Embryonic facial prominence (tissue), 1 donor: ENCODE data around the gene UGT1A6.

ENCODE experiments used
- DNase-seq: peaks from one replicate; pipeline ENCODE4 v3.0.0-alpha.2; 2016; ENCODE audit errors: extremely low spot score

UGT1A6 gene

GRCh38 chr2:233801357-233802131 lies 108.9 kb downstream of the UGT1A6 start:
- DNase-seq = no peak

- no peak for DNase-seq
Measured at GRCh38 chr2:233802132-233802815, 109.6 kb downstream of the UGT1A6 start.

DNA sequence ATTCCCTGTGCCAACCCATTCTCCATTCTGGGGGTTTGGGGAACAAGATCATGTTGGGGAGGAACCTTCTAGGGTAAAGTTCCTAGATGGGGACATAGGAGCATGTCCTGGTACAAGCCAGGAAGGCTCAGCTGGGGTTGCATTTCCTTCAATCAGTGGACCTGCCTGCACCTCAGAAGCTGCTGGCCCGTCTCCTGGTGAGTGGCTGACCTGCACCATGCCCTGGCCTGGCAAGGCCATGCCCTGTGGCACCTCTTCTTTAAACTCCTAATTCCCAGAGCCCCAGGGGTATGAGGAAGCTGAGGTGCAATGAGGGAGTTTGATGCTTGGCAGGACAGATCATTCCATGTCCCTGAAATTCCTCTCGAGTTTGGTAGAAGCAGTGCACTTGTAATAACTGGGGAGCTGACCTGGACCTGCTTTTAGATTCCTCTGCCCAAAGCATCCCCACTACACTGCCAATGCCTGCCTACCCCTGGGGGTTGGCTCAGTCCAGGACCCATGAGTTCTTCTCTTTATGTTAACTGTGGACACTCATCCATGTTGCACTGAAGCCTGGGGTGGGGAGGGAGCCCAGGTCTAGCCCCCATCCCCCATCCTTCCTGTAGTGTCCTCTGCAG lies 110.7 kb downstream of the UGT1A6 start:
- DNase-seq = no peak

GRCh38 chr2:233803994-233804393 lies 111.3 kb downstream of the UGT1A6 start:
- DNase-seq = no peak

DNA sequence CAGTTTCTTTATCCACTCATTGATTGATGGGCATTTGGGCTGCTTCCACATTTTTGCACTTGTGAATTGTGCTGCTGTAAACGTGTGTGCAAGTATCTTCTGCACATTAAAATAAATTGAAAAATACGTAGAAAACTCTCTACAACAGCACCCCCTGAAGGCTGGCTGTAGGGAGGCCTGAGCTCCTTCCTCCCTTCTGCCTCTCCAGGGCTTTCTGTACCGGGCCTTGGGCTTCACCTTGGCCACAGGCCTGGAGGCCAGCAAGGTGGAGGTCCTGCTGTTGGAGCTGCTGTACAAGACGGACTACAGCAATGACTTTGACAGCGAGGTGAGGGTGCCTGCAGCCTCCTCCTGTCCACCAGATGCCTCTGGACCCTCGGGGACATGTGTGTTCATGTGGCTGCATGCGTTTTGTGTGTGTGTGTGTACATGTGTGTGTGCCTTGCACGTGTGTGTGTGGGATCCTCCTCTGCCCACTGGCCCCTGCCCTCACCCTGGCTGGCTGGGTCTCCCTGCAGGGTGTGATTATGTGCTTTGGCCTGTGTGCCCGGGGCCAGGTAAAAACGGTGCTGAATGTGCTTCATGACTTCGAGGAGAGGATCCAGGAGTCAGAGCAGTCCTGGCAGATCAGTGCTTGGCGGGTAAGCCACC lies 114.7 kb downstream of the UGT1A6 start:
- no peak for DNase-seq

GRCh38 chr2:233807966-233808935 lies 115.6 kb downstream of the UGT1A6 start:
- DNase-seq = no peak

DNA sequence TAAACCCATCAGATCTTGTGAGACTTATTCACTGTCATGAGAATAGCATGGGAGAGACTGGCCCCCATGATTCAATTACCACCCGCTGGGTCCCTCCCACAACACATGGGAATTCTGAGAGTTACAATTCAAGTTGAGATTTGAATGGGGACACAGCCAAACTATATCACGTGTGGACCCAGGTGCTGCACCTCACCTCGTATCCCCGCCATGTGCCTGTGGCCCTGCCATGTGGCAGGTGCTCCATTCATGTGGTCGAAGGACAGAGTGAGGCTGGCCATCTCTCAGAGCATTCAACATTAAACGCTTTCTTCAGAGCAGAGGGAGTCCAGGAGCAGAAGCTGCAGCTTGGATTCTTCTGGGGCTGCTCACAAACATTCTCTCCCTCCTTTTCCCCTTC lies 117.7 kb downstream of the UGT1A6 start:
- no peak for DNase-seq

GRCh38 chr2:233811087-233811486 lies 118.4 kb downstream of the UGT1A6 start:
- DNase-seq = no peak

GRCh38 chr2:233811732-233812131 lies 119.0 kb downstream of the UGT1A6 start:
- DNase-seq = no peak

DNA sequence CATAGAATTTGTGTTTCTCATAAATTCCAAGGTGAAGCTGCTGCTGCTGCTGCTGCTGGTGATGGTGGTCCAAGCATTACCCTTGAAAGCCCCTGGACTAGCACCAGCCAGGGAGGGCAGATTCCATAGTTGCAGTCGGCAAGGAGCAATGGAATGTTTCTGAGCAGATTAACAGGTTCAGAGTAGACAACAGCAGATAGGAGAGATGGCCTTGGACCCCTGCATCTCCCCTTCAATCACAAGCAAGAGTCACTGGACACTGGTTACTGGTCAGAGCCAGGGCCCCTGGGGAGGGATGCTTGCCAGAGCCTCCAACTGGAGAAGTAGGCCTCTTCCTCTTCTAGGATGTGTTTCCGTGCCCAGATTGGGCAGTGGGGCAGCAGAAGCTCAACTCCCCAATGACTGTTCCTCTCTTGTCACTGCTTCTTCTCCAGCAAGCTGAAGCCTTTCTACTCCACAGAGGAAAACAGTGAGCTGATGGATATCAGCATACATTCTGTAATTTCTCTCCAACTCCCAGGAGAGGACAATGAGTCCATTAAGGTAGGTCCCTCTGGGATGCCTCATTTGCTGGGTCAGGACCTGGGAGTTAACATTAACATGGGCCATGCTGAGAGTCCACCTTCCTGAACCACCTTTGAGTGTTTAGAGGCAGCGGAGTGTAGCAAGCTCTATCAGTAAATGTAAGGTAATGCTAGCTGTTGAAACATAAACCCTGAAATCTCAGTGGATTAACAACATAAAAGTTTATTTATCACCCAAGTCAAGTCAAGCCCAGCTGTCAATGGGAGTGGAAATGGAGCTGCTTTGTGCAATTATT lies 120.8 kb downstream of the UGT1A6 start:
- no peak for DNase-seq

DNA sequence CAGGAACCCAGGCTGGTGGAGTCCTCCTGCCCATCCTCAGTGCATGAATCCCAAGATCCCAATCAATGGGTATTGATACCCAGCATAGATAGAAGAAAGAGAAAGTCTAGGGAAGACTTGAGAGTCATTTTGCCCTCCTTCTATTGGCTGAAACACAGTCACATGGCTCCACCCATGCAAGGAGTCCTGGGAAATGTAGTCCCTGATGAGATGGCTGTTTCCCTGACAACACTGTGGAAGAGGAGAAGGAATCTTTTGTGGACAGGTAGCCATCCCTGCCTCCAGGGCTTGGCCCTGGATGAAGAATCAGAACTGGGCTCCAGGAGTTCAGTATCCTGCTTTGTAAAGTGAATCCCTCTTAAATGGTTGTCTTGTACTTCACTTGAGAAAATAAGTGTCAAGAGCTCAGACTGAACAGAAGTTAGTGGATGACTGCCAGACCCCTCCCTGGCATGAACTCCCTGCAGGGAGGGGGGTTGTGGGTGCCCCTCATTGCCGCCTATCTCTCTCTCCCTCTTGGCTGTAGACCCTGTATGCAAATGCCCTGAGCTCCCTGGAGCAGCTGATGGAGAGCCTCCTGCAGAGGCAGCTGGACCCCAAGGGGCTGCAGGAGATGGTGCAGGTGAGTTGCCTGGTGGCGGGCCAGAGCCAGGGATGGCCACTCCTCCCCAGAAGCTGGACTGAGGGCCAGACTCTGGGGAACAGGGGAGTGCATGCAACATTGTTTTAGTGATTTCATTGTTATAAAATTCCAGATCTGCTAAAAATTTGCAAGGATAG lies 121.6 kb downstream of the UGT1A6 start:
- DNase-seq = no peak

DNA sequence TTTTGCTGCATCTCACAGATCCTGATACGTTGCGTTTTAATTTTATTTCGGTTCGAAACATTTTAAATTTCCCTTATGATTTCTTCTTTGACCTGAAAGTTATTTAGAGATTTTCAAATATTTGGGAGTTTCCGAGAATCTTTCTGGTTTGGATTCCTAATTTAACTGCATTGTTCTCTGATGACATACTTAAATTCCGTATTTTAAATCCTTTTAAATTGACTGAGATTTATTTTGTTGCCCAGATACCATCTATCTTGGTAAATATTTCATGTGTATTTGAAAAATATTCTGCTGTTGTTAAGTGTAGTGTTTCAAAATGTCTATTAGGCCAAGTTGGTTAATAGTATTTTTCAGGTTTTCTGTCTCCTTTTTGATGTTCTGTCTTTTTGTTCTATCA lies 123.2 kb downstream of the UGT1A6 start:
- DNase-seq = no peak

DNA sequence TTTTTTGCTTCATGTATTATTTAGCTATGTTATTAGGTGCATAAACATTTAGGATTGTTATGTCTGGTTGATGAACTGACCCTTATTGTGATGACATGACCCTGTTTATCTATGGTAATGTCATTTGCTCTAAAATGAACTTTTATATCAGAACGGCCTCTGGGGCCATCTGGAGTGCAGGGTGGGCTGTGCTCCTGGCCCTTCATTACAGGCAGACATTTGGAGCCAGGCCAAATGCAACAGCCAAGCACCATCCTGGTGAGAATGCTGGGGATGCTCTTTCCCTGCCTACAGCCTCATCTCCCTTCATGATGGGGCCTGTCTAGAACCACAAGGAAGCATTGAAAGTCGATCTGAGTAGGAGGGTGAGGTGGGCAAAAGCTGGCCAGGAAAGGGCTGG lies 123.6 kb downstream of the UGT1A6 start:
- no peak for DNase-seq

DNA sequence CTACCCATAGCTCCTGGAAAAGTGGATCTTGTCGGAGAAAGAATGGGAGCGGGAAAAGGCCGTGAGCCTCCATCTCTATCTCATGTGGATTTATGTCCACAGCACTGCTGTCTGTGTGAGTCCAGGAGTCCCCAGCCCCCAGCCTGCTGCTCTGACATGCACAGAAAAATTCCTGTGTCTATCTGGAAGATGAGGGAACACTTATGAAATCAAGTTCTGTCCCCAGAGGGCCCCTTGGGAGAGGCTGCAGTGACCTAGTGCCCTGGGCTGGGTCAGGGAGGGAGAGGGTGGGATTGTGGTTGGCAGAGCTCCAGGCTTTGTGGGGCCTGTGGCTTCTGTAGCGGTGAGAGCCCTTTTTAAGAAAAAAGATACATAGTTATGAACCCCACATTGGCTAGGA lies 124.1 kb downstream of the UGT1A6 start:
- DNase-seq = no peak

DNA sequence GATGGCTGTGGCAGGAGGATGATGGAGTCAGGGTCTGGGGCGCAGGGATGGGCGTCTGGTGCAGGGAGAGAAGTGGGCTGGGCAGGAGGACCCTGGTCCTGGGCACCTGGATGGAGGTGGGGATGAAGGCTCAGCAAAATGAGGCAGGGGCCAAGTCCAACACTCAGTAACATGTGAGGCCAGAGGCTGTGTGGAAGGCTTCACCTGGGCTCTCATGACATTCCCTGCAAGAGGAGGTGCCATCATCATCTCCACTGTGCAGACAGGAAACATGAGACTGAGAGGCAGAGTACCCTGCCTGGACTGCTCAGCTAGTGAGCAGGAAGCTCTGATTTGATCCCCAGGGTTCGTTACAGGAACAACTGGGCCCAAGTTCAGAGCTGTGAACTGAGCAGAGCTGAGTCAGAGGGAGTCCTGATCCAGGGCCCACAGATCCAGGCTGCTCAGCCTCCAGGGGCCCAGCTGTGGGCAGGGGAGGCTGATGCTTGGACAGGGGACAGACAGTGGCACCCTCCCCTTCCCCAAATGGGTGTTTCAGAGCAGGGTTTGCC lies 124.7 kb downstream of the UGT1A6 start:
- no peak for DNase-seq

DNA sequence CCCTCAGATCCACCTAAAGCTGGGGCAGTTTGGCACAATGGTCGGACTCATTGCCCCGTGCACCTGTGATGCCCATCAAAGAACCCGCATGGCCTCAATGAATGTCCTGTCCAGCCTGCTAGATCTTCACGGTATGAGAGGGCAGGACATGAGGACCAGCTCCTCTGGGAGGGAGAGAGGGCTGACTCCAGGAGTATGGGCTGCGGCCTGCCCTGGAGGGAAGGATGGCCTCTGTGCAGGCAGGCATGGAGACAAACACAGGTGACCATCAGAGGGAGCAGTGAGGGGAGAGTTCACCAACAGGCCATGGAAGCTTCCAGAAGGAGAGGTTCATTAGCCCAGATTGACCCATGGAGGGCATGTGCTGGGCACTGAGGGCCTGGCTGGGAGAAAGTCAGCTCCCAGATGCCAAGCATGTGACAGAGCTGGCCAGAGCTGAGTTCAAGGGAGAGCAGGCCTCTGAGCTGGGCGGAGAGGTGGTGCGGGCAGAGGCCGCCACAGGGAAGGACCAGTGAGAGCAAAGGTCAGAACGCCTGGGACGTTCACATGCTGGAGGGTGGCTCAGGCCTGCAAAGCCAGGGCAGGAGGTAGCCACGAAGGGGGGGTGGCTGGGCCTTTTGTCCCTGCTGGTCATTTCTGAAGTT lies 125.4 kb downstream of the UGT1A6 start:
- DNase-seq = no peak

GRCh38 chr2:233818639-233819621 lies 126.2 kb downstream of the UGT1A6 start:
- DNase-seq = no peak
